Measurements from ENCODE around the gene SDK1.

Gene SDK1

DNA sequence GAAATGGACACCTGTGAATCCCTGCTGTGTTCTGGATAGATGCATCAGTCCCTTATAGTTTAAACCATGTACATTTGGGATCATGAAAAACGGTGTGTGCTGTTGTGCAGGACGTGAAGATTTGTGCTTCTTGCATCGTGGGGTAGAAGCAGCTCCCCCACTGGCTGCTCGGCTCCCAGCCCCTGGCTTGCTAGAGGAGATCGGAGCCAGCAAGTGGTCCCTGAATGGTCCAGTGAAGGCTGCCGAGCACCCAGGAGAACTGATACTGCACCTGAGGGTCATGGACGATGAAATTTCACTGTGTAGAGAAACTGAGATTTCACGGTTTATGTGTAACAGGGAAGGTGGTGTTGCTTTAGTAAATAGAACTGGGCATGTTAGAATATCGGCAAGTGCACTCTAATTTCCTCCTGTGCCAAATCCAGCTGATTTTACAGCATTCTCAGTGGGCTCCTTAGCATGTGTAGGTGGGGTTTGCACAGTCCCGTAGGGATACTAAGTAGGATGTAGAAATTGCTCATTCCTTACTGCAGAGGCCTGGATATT, 726.0 kb downstream of the SDK1 start:
- DNase-seq, result no peak

DNA sequence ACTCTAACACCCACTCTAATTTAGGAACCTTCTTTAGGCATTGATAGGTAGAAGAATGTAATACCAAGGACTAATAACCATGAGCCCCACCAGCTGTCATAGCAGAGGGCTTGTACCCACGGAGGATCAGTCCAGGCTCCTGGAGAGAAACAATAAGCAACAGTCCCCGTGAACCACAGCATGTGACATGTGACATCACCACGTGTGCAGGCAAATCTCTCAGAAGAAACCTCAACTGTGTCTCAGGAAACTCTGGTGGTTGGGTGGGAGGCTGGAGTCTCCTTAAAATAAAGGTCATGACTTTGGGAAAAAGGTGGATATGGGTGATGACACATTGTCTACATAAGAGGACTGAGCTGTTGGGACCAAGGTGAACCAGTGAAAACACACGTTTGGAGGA, 727.2 kb downstream of the SDK1 start:
- DNase-seq, result no peak

- DNase-seq, result no peak
These were observed 728.9 kb downstream of the SDK1 start for GRCh38 chr7:4029941-4030340.

- DNase-seq, result no peak
These were observed 729.4 kb downstream of the SDK1 start for GRCh38 chr7:4030346-4030950.

DNA sequence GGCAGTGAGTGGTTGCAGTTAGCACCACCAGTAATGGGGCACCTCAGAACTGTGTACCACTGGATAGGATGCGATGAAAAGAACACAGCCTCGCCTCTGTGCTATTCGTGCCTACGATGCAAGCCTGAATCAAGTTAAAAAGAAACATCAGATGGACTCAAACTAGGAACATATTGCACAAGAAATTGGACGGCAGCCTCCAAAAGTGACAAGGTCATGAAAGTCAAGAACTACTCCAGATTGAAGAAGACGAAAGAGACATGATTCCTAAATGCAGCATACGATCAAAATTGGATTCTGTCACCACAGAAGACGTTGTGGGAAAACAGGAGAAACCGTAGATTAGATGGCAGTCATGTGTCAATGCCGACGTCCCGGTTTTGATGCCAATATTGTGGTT, 732.9 kb downstream of the SDK1 start:
- DNase-seq, result no peak

DNA sequence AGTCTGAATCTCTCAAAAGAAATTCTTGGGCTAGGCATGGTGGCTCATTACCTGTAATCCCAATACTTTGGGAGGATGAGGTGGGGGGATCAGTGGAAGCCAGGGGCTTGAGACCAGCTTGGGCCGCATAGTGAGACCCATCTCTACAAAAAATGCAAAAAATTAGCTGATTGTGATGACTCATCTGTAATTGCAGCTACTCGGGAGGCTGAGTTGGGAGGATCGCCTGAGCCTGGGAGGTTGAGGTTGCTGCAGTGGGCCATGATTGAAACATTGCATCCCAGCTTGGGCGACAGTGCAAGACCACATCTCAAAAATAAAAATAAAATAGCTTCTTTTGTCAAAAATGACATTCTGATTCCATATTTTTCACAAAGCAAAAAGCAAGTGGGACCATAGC, 736.3 kb downstream of the SDK1 start:
- DNase-seq, result no peak

GRCh38 chr7:4037877-4038276, 736.8 kb downstream of the SDK1 start:
- no peak for DNase-seq

DNA sequence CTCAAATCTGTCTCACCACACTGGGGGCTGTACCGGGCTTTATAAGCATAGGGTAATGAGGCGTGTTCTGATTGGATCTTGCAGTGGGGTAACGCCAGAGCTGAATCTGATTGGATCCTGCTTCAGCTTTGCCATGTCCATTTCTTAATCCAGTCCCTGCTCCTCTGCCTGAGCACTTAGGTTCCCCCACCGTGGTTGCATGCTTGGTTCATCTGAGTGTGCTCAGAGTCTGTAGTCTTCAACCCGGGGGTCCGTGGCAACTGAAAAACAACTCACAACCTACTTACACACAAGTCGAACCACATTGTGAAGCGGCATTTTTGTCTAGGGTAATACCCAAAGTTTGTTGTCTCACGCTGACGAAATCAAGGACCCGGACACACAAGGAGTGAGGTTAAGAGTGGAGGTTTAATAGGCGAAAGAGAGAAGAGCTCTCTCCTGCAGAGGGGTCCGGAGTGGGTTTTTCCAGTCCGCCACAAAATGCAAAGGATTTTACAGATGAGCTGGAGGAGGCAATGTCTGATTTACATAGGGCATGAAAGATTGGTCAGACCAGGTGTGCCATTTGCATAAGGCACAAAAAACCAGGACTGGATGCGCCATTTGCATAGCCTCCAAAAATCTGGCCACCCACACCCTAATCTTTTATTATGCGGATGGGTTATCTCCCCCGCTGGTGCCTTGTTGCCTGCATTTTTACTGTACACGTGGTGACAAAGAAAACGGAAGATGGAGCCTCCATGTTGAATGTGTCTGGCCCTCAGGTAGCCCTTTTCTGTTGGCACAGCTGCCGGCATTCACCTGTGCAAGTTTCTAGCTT, 739.3 kb downstream of the SDK1 start:
- no peak for DNase-seq

- DNase-seq, result peak; percentile 47
These were observed 741.5 kb downstream of the SDK1 start for GRCh38 chr7:4042402-4043045.

- no peak for DNase-seq
These were observed 742.9 kb downstream of the SDK1 start for GRCh38 chr7:4043988-4044387.

GRCh38 chr7:4045450-4045849, 744.4 kb downstream of the SDK1 start:
- no peak for DNase-seq

DNA sequence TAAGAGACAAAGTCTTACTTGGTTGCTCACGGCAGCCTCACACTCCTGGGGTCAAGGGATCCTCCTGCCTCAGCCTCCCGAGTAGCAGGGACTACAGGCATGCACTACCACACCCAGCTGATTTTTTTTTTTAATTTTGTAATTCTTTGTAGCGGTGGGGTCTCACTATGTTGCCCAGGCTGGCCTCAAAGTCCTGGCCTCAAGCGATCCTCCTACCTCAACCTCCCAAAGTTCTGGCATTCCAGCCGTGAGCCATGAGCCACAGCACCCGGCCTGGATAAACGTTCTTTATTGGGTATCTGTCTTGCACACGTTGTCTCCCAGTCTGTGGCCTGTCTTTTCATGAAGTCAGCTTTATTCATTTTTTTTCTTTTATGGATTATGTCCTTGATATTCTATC, 744.9 kb downstream of the SDK1 start:
- no peak for DNase-seq

- no peak for DNase-seq
These were observed 747.3 kb downstream of the SDK1 start for GRCh38 chr7:4048336-4048735.

DNA sequence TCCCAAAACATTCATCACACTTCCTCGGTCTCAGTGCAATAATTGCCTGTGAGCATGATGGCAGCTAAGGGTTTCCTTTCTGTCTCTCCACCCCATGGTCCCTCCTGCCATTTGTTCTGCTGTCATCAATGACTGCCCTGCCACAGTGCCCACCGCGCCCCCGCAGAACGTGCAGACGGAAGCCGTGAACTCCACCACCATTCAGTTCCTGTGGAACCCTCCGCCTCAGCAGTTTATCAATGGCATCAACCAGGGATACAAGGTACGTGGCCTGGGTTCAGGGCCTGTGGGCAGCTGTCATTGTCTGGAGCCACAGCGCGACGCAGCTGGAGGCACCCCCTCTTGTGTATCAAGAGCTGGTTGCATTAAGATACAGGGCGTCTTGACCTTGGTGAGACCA, 748.1 kb downstream of the SDK1 start:
- DNase-seq, result no peak

GRCh38 chr7:4050126-4050660, 749.1 kb downstream of the SDK1 start:
- DNase-seq, result peak; percentile 3

DNA sequence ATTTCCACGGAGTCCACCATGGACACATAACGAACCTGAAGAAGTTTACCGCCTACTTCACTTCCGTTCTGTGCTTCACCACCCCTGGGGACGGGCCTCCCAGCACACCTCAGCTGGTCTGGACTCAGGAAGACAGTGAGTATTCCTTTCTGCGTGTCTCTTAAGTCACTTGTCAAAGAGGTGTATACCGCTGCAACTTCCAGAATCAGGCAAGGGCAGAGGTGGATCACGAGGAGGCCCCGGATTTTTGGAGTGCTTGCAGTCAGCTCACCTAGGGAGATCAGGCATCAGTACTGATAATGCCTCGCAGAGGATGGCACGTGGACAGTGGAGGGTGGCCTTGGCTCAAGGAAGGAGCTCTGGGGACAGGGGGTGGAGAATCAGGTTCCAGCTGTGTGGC, 750.6 kb downstream of the SDK1 start:
- no peak for DNase-seq

GRCh38 chr7:4052130-4052529, 751.1 kb downstream of the SDK1 start:
- no peak for DNase-seq

DNA sequence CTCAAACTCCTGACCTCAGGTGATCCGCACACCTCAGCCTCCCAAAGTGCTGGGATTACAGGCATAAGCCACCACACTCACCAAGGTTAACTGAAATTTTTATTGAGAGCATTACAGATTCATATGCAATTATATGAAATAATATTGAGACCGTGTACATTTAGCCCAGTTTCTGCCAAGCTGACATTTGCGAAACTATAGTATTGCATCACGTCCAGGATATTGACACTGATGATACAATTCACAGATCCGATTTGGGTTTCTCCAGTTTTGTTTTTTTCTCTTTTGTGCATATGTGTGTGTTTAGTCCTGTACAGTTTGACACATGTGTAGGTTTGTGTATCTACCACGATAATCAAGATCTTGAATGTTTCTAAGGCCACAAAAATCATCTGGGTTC, 753.1 kb downstream of the SDK1 start:
- no peak for DNase-seq

GRCh38 chr7:4056552-4057288, 755.7 kb downstream of the SDK1 start:
- DNase-seq, result no peak

GRCh38 chr7:4057289-4057616, 756.2 kb downstream of the SDK1 start:
- no peak for DNase-seq

GRCh38 chr7:4058158-4058557, 757.1 kb downstream of the SDK1 start:
- DNase-seq, result no peak

GRCh38 chr7:4065190-4065589, 764.1 kb downstream of the SDK1 start:
- no peak for DNase-seq

- DNase-seq, result no peak
These were observed 765.2 kb downstream of the SDK1 start for GRCh38 chr7:4066206-4066605.

All from NCI-H774 (cell line).